Gastroesophageal sphincter (tissue), 4 donors: ENCODE results near the gene HSD17B1. TPM values are rescaled to one million over a fixed set of nuclear protein-coding genes. Genes with fewer than 3 reads are reported as not detected.

Experiments used
- ATAC-seq: fragments of 150-250 bp; one replicate; pipeline ENCODE4 v1.9.1; 2016; ENCODE audit warnings: mild to moderate bottlenecking, moderate library complexity
- H3K27ac ChIP-seq, 4 donors: fragments of 200-600 bp; sonication (generic) in 3 of 4; 1 replicate in 3 of 4; 2 replicates in 1 of 4; pipeline ENCODE4 v1.5.1; 2016 to 2019
- H3K27me3 ChIP-seq: fragments of 200-600 bp; sonication (generic); one replicate; pipeline ENCODE4 v1.5.1; 2019
- H3K36me3 ChIP-seq, 2 donors: fragments of 200-600 bp; sonication (generic); one replicate each; pipeline ENCODE4 v1.5.1; 2019; ENCODE audit warnings: control low read depth in 1 of 2
- H3K4me1 ChIP-seq, 3 donors: fragments of 200-600 bp; sonication (generic); 1 replicate in 2 of 3; 2 replicates in 1 of 3; pipeline ENCODE4 v1.5.1; 2016 to 2019; ENCODE audit warnings: control low read depth in 2 of 3
- H3K4me3 ChIP-seq, 2 donors: fragments of 200-600 bp; sonication (generic); one replicate each; pipeline ENCODE4 v1.5.1; 2019; ENCODE audit warnings: mild to moderate bottlenecking in 1 of 2, moderate library complexity in 1 of 2
- H3K9me3 ChIP-seq, 3 donors: fragments of 200-600 bp; sonication (generic); one replicate each; pipeline ENCODE4 v1.5.1; 2017 to 2019; ENCODE audit warnings: control low read depth in 2 of 3
- CTCF ChIP-seq, 4 experiments: fragments of 200-600 bp in 2 of 4; fragments of 450-650 bp in 2 of 4; sonication (generic) in 1 of 4; IDR thresholded peaks; one replicate each; pipeline ENCODE4 v1.5.1; 2017 to 2019; ENCODE audit warnings: antibody characterized with exemption in 4 of 4, mild to moderate bottlenecking in 2 of 4, moderate library complexity in 2 of 4
- EP300 ChIP-seq: sonication (generic); formaldehyde crosslinking; IDR thresholded peaks from one replicate; pipeline ENCODE4 v1.6.1; 2017; ENCODE audit warnings: antibody characterized with exemption, mild to moderate bottlenecking
- POLR2A ChIP-seq, 2 donors: fragments of 450-650 bp; IDR thresholded peaks; one replicate each; pipeline ENCODE4 v1.6.1; 2017; ENCODE audit warnings: antibody characterized with exemption in 2 of 2, mild to moderate bottlenecking in 2 of 2, moderate library complexity in 1 of 2
- POLR2AphosphoS5 ChIP-seq: sonication (generic); formaldehyde crosslinking; IDR thresholded peaks from one replicate; pipeline ENCODE4 v1.6.1; 2017; ENCODE audit warnings: antibody characterized with exemption
- WGBS, 2 donors: methylation state at CpG; one replicate each; pipeline ENCODE4 v1.1.5; 2018; ENCODE audit warnings: low coverage in 1 of 2; 5-methylcytosine and 5-hydroxymethylcytosine counted together
- total RNA-seq, 4 donors: library from RNA; depleted of rRNA; stranded (reverse); fragments of >200 nt; gene quantifications; one replicate each; pipeline ENCODE4 v1.1.0, GENCODE V29; 2016

Gene HSD17B1
- total RNA-seq, 4 donors from 2014 or later = 0.39 to 1.4 (median 0.69) TPM

- Histone ChIP-seq H3K27ac (no peak overlapping the region), H3K4me1 (peaks cover 0 to 34% (median 16%) of the 10 kb centered on the region in 3 donors), H3K27me3 (no peaks in the 10 kb centered on the region), H3K9me3 (no peaks in the 10 kb centered on the region), H3K4me3 (no peak overlapping the region), H3K36me3 (peaks cover 0 to 28% of the 10 kb centered on the region in 2 donors)
- no peak for TF ChIP-seq POLR2AphosphoS5
- TF ChIP-seq EP300 = no peak
- no peak for TF ChIP-seq POLR2A (IDR thresholded peaks at IDR 0.05)
- TF ChIP-seq CTCF (IDR thresholded peaks at IDR 0.05) = no peak
- ATAC-seq = no peak
- 80 to 83% methylated on average over 5 to 13 of the region's 14 CpGs for whole genome bisulfite sequencing, 2 donors
Observed at GRCh38 chr17:42548993-42549755, 3.5 kb upstream of the HSD17B1 start.

GRCh38 chr17:42553161-42553818 is 567 bp downstream of the HSD17B1 start:
- H3K27me3 ChIP-seq = no peaks in the 10 kb centered on the region
- no peak for TF ChIP-seq EP300
- no peak for TF ChIP-seq CTCF (IDR thresholded peaks at IDR 0.05)
- no peak for TF ChIP-seq POLR2AphosphoS5
- TF ChIP-seq POLR2A (IDR thresholded peaks at IDR 0.05) = no peak
- WGBS, 2 donors = 50 to 78% methylated on average over 2 to 15 of the region's 45 CpGs
- peak overlapping the region in 1 of 2 donors; percentile 85 for H3K4me3 ChIP-seq
- no peaks in the 10 kb centered on the region for H3K9me3 ChIP-seq
- H3K36me3 ChIP-seq = peaks cover 0 to 12% of the 10 kb centered on the region in 2 donors
- H3K4me1 ChIP-seq = peaks cover 0 to 46% (median 17%) of the 10 kb centered on the region in 3 donors
- H3K27ac ChIP-seq = peak overlapping the region in 3 of 4 donors; percentile 88 to 92 (median 90)
- ATAC-seq = no peak

- TF ChIP-seq CTCF (IDR thresholded peaks at IDR 0.05) (no peak), POLR2A (IDR thresholded peaks at IDR 0.05) (no peak), POLR2AphosphoS5 (no peak), EP300 (no peak)
- peak overlapping the region; percentile 64 to 92 (median 89) for H3K27ac ChIP-seq
- 9 to 80% methylated on average over 2 to 6 of the region's 16 CpGs for WGBS, 2 donors
- H3K9me3 ChIP-seq = no peaks in the 10 kb centered on the region
- H3K4me3 ChIP-seq = peak overlapping the region; percentile 56 to 85
- peaks cover 0 to 40% (median 12%) of the 10 kb centered on the region in 3 donors for H3K4me1 ChIP-seq
- no peak for ATAC-seq
- H3K27me3 ChIP-seq = no peaks in the 10 kb centered on the region
- H3K36me3 ChIP-seq = peaks cover 0 to 12% of the 10 kb centered on the region in 2 donors
Observed at GRCh38 chr17:42553866-42554249, 1.1 kb downstream of the HSD17B1 start.

GRCh38 chr17:42554250-42555121 is 1.8 kb downstream of the HSD17B1 start:
- Histone ChIP-seq H3K4me1 (peaks cover 0 to 39% (median 12%) of the 10 kb centered on the region in 3 donors), H3K4me3 (peak overlapping the region; percentile 56 to 85), H3K9me3 (no peaks in the 10 kb centered on the region), H3K27ac (peak overlapping the region; percentile 64 to 92 (median 89)), H3K27me3 (no peaks in the 10 kb centered on the region), H3K36me3 (peaks cover 0 to 12% of the 10 kb centered on the region in 2 donors)
- TF ChIP-seq POLR2AphosphoS5 = peak; percentile 91
- TF ChIP-seq EP300 = no peak
- peak in 3 of 4 experiments; percentile 12 to 24 (median 19) for TF ChIP-seq CTCF (IDR thresholded peaks at IDR 0.05)
- peak; percentile 84 to 85 for TF ChIP-seq POLR2A (IDR thresholded peaks at IDR 0.05)
- 0% methylated on average over 1 of the region's 82 CpGs; no CpG with 5 or more reads in 1 of the 2 donors for WGBS, 2 donors
- peak; percentile 96 for ATAC-seq
